Right renal cortex interstitium (tissue), 3 donors: Measurements from ENCODE around the gene ATE1. TPM values are rescaled to one million over a fixed set of nuclear protein-coding genes. Genes with fewer than 3 reads are reported as not detected.
A peak's percentile ranks its signal among the peaks of the same experiment; 100 is the strongest.
"Not testable (repeated sequence)": the region's sequence is repeated elsewhere in the genome, so short reads cannot be mapped to it uniquely, and the experiment has no call there.

ENCODE experiments used
- DNase-seq, 3 donors: peaks; one replicate each; pipeline ENCODE4 v3.0.0-alpha.2; 2013; ENCODE audit warnings: low read depth in 3 of 3, low spot score in 2 of 3
- polyA plus RNA-seq, 3 donors: library from polyadenylated mRNA; unstranded; fragments of 120-200 nt; gene quantifications; one replicate each; pipeline ENCODE4 v1.2.1, GENCODE V29; 2013; ENCODE audit not compliant: insufficient read length in 3 of 3

ATE1 gene
- polyA plus RNA-seq, 3 donors: 36.8 to 45.7 (median 43.2) TPM

- no peak for DNase-seq
These were observed 93.1 kb downstream of the ATE1 start for GRCh38 chr10:121834757-121835156.

- no peak for DNase-seq
These were observed 94.4 kb downstream of the ATE1 start for GRCh38 chr10:121833387-121833786.

DNA sequence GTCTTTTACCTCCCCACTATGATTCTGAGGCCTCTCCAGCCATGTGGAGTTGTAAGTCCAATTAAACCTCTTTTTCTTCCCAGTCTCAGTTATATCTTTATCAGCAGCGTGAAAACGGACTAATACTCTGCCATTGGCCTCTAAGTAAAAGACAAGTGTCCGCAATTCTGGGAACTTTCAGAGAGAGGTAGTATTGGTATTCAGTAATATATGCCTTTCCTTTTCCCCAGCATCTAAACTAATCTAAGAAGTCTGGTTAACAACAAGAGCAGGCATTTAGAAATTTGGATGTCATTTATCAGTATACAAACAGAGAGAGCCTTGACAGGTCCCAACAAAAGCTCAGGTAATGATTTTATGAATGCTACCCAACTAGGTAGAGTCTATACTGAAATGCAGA is 95.2 kb downstream of the ATE1 start:
- no peak for DNase-seq

DNA sequence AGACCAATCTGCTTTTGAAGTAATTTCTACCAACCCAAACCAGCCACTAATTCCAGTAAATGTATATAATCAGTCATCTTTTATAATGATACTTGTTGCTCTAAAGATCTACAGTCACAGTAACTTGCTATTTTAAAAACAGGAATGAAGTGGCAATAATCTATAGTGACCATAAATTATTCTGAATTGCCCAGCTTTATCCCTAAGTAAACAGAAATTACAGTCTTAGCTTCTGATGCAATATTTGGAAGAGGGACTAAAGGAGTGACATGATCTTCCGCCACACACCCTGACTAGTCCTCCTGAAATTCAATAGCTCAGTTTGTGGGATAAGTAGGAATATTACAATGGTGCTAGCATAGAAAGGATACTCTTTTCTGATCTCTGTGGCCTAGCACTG is 96.1 kb downstream of the ATE1 start:
- no peak for DNase-seq

GRCh38 chr10:121831237-121831636 is 96.6 kb downstream of the ATE1 start:
- no peak for DNase-seq

DNA sequence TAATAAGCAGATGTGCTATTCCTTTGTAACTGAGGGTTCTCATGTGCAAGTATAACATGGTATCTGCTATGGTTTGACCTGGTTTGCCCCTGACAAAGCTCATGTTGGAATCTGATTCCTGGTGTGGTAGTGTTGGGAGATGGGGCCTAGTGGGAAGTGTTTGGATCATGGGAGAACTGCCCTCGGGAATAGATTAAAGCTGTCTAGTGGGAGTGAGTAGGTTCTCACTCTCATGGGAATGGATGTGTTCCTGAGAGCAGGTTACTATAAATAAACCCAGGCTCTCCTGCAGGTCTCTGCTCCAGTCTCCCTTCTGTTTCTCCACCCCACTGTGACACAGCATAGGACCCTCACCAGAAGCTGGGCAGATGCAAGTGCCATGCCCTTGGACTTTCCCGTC is 97.7 kb downstream of the ATE1 start:
- DNase-seq: no peak

DNA sequence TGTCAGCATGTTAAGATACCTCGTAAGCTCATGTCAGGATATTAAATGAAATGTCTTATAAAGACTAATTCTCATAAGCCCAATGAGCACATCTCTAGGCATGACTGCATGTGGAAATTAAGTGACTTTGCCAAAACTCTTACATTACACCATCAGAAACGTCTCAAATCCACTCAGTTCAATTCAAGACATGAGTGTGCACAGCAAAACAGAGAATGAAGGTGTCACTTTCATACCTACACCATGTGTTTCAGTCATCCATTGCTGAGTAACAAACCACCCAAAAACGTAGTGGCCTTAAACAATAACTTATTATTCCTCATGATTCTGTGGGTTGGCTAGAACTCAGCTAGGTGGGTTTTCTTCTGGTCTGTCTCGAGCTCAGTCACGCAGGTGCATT is 99.8 kb downstream of the ATE1 start:
- DNase-seq: no peak

- not testable (repeated sequence) for DNase-seq
These were observed 101.1 kb downstream of the ATE1 start for GRCh38 chr10:121826773-121827172.

GRCh38 chr10:121823993-121824463 is 103.8 kb downstream of the ATE1 start:
- DNase-seq: peak in 1 of 3 donors; percentile 30

GRCh38 chr10:121822724-121823123 is 105.1 kb downstream of the ATE1 start:
- no peak for DNase-seq

DNA sequence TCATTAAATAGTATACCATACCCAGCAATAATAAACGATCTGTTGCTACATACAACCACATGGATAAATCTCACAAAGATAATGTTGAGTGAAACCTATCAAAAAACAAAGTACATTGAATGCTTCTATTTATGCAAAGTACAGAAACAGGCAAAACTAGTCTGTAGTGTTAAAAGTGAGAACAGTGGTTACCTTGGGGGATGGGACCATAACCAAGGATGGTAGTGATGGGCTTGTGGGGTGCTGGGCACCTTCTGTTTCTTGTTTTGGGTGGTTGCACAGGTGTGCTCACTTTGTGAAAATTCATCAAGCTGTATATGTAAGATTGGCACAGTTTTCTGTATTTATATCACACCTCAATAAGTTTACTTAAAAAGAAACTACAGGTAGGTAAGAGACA is 105.7 kb downstream of the ATE1 start:
- DNase-seq: no peak

- no peak for DNase-seq
These were observed 108.8 kb downstream of the ATE1 start for GRCh38 chr10:121819049-121819448.

GRCh38 chr10:121818599-121818998 is 109.2 kb downstream of the ATE1 start:
- no peak for DNase-seq

DNA sequence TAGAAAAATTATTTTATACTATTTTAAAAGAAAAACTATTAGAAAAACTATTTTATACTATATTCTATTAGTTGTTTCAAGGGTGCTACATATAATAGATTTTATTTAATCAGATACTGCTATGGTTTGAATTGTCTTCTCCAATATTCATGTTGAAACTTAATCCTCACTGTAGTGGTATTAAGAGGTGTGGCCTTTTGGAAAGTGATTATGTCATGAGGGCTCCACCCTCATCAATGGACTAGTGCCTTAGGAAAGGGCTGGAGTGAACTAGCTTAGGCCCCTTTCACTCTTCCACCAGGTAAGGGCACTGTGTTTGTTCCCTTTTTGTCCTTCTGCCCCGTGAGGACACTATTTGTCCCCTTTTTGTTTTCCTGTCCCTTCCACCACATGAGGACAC is 111.6 kb downstream of the ATE1 start:
- no peak for DNase-seq

GRCh38 chr10:121813857-121814256 is 114.0 kb downstream of the ATE1 start:
- DNase-seq: no peak

DNA sequence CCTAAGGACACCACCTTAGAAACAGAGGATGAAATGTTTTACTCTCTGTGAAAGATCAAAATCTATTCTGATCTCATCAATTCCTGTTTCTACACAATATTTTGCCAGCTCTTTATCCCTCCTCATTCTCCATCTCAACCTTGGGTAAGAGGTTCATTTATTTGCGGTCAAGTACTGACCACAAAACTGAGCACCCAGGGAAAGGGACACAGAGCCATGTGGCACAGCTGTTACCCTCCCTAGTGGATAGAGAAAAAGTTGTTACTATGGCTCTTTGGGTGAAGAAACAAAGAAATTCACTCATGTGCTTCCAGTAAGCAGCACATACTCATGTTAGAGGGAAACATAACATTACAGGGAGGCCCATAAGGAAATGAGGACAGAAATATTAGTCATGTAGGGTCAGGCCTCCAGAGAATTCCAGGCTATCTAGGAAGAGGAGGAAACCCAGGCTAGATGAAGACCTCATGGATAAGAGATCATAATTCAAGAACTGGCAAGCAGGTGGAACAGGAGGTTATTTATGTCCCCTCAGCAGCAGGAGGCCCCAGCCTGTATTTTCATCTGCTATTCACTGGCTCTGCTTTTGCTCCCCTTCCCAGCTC is 114.5 kb downstream of the ATE1 start:
- no peak for DNase-seq

GRCh38 chr10:121812031-121812430 is 115.8 kb downstream of the ATE1 start:
- DNase-seq: no peak

DNA sequence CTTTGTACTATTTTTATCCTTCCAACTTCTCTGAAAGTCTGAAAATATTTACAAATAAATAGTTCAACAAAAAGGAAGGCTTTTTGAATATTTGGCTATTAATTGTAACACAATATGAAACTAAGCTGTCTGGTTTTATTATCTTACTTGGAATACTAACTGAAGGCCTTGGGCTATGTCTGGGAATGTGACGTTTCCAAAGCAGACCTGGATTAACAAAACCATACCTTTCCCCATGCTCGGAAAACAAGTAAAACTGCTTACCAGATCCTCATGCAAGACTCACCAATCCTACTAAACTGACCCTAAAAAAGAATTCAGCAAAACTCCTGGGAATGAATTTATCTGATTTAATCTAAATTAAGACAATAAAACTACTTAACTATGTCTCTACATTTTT is 116.4 kb downstream of the ATE1 start:
- DNase-seq: no peak

DNA sequence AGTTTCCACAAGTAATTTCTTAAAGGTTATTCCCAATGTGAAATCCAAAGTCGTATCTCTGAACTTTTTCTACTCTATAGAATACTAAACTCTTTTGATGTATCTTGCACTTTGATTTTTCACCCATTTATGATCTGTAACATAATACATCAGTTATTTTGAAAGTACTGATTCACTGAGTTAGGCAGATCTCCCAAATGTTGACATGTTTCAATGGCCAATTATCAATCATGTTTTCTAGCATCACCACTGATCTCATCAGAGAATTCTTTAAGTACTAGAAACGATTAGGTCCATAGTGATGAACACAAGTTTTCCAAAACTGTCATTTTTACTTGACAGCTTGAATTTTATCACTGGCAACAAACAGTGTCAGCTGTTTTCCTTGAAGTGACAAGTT is 119.0 kb downstream of the ATE1 start:
- no peak for DNase-seq

- DNase-seq: no peak
These were observed 123.4 kb downstream of the ATE1 start for GRCh38 chr10:121804460-121804859.

- DNase-seq: no peak
These were observed 124.2 kb downstream of the ATE1 start for GRCh38 chr10:121803611-121804010.

DNA sequence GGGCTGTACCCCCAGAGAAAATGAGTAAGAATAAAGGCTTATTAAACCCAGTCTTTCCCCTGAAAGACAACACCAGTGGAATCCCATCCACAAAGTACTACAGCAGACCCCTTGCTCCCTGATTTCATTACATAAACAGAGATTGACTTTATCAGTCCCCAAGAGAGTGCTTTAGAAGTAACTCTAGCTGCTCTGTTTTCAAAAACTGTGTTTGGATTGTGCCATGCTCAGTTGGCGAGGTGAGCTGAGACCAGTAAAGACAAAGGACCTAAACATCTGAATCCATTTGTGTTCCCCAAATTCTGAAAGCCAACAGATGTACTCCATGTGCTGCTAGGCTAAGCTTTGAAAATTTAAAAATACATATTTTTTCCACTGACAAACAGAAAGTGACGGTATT is 127.0 kb downstream of the ATE1 start:
- no peak for DNase-seq

DNA sequence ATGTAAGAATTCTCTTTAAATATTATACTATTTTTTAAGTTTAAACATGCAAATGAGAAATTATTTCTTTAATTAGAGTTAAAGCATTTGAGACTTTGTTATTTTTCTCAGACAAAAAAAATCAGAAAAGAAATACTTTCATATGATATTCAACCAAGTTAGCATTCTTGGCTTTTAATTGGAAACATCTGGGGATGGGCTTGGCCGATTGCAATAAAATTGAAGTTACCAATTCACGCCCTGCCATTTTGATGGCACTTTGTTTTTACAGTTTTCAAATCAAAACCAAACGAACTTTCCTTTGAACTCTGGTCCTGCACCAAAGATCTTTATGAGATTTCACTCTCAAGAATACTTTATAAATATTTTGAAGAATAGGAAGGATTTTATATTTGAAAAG is 127.7 kb downstream of the ATE1 start:
- DNase-seq: no peak
